Stimulated activated CD4-positive, alpha-beta T cell treated with anti-CD3 and anti-CD28 coated beads, Interleukin-12 subunit alpha, Interleukin-12 subunit beta, amount 100 ng/mL, for 48 hours (primary cell): Measurements from ENCODE around the gene PPP1R27.

Experiments
- DNase-seq, 3 donors: peaks; one replicate each; pipeline ENCODE4 v3.0.0-alpha.2; 2020; ENCODE audit warnings: low read depth in 2 of 3, low spot score in 1 of 3

Gene PPP1R27, protein sequence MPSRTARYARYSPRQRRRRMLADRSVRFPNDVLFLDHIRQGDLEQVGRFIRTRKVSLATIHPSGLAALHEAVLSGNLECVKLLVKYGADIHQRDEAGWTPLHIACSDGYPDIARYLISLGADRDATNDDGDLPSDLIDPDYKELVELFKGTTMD

DNA sequence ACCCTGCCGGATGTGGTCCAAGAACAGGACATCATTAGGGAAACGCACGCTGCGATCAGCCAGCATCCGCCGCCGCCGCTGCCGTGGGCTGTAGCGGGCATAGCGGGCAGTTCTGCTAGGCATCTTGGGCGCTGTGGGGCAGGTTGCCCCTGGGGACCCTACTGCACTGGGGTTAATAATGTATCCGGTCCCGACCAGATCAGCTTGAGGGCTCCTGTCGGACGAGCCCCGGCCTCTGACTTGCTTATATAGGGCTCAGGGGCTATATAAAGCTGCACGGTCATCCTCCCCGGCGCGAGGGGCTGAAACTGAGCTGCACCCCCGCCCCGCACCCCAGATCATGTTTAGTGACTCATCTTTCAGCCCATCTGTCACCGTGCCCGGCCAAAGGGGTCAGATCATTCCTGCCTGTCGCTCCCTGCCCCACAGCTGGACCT is at the start of gene PPP1R27:
PPP1R27 (minus strand) TSS at position 220 of the 437 bp plus-strand sequence; CDS start at position 123, 97 bp downstream.
- DNase-seq = no peak

DNA sequence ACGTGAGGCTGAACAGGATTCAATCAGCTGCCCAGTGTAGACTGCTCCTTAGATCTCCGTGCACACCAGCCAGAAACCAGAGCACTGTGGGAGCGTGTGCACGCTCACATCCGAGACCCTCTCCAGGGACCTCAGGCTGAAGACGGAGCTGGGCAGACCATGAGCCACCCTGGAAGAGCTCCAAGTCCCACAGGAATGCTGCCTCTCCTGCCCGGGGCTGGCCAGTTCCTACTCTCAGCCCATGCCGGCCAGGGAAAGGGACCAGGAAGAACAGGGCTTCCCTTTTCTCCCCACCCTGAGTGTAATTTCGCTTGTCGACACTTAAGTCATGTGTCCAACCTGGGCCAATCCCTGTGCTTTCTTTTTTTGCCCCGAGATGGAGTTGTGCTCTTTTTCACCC is 49.7 kb upstream of the PPP1R27 start:
- no peak for DNase-seq

DNA sequence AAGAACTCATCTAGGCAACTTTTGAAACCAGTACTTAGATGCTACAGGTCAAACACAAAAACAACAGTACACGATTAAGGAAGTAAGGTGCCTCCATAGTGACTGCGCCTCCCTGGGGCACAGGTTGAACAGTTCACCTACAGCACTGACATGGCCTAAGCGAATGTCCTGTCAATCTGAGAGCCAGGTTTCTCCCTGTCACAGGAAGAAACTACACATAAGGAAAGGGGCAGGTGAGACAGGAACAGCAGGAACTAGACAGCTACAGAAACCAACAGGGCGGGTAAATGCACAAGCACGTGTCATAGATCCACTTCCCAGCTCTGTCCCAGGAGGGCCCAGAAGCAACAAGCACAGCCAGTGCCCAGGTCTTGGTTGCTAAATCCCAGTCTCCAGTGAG is 44.3 kb upstream of the PPP1R27 start:
- no peak for DNase-seq

DNA sequence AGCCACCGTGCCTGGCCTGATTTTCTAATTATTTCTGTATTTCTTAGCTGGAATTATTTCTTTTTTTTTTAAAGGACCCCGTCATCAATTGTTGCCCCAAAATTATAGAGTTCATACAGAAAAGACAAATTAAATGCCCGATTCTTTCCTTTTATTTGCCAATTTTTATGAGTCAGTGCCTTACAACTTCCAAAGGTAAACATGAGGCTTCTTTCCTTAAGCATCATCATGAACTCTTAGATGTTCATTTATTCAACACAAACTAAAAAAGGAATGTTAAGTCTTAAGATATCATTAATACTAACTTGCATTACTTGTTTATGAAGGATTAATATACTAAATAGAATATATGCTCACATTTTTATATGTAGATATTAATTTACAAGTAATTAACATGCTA is 43.4 kb upstream of the PPP1R27 start:
- no peak for DNase-seq

DNA sequence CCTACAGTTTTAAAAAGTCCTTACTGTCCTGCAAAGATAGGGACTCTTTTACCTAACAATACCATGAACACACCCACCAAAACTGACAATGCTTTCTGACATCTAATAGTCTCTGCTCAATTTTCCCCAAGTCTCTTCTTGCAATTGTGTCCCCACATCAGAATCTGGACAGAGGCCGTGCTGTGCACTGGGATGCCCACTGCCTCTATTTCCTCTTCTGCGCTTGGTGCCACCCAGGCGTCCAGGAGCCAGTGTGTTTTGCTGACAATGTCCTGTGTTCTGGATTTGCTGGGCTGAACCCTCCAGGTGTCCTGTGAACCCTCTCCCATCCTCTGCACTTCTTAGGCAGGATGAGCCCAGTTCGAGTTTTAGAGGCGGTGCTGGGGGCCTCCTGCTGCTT is 42.7 kb upstream of the PPP1R27 start:
- no peak for DNase-seq

DNA sequence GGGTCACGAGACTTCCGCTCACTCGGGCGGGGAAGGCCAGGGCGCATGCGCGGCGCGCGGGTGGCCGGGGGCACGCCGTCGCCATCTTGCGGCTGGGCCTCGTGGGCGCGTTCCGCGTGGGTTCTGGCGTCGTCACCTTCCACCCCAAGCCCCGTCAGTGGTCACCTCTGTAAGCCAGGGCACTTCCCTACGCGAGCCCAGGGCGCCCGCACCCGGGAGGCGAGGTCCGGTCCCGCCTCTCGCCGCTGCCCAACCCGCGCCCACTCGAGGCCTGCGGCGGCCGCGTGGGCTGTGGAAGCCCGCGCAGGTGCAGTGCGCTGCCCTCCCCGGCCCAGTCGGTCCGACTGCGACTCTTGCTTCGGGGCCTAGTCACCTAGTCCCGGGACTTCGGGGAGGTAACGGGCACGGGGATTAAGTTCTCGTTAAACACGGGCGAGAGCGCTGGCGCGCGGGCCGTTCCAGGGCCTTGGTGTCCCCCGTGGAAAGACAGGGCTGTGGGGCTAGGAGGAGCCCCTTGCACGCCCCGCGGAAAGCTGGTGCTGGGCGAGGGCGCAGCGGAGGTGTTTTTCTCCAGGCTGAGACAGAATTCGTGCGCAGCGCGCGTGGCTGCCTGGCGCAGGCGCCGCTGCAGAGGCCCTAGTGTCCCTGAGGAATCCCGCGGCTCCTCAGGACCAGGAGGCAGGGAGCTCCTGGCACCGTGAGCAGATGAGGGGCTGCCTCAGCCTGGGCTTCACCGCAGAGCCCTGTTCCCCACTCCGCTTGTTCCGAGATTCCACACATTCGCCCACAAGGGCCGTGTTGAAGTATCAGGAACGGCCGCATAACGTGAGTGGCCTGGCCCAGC is 36.8 kb upstream of the PPP1R27 start:
- DNase-seq = peak; percentile 88 to 97 (median 89)

DNA sequence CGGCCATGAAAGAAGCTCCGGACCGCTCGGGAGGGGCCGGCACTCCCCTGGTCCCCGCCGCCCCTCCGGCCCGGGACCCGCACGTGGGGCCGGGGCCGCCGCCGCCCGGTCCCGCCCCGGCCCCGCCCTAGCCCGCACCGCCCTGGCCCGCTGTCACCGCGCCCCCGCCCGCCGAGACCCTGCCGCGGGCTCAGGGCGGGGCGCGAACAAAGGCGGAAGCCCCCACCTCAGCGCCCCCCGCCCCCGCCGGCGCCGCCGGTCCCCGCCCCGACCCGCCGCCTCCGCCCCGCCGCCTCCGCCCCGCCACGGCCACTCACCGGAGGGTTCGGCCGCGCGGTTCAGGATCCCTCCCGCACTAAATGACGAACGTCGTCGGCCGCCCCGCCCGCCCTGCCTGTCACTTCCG is 36.1 kb upstream of the PPP1R27 start, which contains the start of gene ARHGDIA:
ARHGDIA (minus strand) TSS at position 357 of the 406 bp plus-strand sequence. CDS start 1,407 bp downstream, outside the sequence.
- no peak for DNase-seq

DNA sequence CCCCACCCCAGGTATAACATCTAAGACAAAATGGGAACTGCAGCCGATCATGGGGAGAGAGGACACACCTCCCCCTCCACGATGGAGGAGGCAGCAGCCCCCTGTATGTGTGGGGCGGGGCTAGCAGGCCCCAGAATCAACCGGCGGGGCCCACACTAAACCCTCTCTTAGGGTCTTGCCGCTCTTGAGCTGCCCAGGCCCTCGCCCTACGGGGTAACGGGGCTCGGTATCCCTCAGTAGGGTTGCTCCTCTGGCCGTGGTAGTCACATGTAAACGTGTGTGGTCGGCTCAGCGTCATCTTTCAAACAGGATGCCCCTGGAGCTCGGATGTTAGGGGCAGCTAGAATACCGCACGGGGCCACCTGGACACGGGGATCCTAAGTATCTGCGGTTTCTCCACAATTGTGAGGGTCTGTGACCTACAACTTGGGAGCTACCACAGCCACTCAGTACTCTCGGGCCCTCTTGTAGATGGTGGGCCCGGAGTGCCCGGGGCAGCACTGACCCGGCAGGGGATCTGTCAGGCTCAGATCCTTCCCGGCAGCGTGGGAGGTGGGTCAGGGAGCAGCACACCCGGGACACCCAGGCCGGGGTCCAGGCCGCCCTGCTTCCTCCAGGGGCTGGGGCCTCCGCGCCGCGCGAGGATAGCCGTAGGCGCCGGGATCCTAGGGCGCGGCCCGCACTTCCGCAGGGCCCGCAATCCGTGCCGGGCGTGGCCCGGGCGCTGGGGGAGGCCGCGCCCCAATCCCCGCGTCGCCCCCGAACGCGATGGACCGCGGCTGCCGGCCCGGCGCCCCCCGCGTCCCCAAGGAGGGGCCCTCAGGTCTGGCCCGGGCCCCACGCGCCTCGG is 35.5 kb upstream of the PPP1R27 start:
- no peak for DNase-seq

DNA sequence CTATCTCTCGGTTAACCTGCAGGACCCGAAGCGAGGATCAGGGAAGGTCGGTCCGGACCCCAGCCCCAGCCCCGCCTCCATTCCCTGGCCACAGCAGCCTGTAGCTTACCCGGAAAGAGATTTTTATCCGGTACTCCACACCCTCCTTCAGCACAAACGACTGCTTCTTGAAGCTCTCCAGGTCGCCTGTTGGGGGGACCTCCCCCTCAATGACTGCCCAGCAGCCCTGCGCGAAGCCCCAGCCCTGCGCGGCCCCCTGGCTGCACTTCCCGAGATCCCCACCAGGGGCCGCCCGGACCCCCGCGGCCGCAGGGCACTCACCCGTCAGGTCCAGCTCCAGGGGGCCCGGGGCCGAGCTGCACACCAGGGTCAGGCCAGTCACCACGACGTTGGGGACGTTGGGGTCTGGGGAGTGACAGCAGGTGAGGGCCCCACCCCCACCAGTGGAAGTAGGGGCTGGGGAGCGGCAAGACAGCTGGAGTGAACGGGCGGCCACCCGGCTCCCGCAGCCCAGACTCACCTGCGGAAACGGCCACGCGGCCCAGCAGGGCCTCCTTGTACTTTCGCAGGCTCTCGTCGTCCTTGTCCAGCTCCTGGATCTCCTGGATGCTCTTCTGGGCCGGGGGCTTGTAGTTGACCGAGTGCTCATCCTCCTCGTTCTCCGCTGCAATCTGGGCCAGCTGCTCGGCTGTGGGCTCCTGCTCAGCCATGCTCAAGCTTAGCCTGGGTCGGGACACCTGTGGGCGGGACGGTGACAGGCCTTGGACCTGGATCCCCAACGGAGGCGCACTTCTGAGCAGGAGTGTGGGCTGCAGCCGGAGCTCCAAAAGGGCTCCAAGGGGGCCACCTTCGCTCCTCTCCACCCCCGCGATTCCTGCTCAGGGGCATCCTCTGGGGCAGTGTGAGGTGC is 34.6 kb upstream of the PPP1R27 start:
- no peak for DNase-seq

DNA sequence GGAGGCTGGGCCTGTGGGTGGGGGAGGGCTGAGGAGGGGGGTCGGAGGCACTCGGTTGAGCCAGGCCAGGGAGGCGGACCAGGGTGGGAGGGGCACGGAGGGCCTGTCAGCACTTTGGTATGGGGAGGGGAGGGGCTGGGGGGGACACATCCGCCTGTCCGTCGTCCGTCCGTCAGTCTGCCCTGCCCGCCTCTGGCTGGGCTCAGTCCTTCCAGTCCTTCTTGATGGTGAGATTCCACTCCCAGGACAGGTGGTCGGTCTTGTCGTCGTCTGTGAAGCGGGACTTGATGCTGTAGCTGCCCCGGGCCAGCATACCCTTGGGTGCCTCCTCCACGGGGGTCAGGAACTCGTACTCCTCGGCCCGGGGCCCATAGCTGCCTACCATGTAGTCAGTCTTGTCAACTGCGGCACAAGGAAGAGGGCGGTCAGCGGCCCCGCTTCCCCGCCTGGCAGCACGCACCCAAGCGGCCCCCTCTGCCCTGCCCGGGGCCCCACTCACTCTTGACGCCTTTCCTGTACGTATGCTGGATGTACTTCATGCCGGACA is 33.9 kb upstream of the PPP1R27 start:
- no peak for DNase-seq

DNA sequence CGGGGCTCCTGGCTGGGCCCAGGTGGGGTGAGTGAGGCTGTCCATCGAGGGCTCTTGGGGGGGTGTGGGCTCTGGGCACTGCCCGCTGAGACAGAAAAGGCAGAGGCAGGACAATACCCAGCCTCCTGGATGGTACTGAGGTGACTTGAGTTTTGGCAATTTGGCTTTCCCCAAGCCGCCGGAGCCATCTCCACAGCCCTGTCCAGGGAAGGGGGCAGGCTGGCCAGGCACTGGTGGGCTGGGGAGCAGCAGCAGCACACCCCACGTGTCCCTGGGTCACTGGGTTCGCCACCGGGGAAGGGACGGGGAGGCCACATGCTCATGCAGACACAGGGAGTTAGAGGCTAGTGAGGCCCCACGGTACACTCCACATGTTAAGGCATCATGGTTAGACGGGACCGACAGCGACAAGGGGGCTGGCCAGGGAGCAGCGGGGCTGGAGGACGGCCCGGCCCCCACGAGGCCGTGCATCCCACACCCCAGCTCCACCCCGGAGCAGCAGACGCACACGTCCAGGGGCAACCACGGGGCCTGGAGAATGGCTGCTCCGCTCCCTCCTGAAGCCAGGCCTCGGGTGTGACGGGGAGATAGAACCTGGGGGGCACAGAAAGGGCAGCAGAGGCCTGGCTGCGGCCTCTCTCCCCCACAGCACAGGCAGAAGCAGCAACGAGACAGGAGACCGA is 33.3 kb upstream of the PPP1R27 start:
- no peak for DNase-seq

DNA sequence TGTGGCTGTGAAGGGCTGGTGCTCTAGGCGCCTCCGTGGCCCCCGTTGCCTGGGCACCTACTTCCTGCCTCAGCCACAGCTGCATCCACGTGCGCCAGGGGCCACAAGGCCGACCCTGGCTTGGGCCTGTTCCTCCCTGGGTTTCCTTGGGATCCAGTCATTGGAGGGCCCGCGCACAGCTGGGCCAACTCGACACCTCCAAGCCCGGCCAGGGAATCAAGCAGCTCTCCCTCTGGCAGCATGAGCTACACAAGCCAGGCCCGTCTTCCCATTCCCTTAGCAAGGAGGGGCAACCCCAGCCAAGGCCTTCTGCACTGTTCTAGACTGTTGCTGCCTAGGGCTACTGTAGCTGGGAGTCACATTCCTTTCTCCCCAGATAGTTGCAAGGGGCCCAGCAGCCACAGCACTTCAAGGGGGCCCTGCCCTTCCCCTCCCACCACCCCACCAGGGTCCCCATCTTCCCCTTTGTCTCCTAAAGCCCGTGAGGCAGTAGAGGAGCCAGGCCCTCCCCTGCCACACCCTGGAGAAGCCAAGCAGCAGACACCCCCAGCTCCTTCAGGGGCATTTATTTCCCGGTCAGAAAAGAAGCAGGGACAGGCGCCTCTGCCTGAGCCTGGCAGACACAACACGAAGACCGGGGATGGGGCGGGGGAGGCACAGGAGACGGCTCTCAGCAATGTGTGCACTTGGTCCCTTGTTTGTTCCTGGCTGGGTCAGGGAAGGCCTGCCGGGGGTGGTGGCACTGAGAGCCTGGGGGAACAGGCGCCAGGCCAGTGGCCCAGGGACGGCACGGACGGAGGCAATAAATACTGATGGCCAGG is 32.5 kb upstream of the PPP1R27 start:
- DNase-seq = no peak

DNA sequence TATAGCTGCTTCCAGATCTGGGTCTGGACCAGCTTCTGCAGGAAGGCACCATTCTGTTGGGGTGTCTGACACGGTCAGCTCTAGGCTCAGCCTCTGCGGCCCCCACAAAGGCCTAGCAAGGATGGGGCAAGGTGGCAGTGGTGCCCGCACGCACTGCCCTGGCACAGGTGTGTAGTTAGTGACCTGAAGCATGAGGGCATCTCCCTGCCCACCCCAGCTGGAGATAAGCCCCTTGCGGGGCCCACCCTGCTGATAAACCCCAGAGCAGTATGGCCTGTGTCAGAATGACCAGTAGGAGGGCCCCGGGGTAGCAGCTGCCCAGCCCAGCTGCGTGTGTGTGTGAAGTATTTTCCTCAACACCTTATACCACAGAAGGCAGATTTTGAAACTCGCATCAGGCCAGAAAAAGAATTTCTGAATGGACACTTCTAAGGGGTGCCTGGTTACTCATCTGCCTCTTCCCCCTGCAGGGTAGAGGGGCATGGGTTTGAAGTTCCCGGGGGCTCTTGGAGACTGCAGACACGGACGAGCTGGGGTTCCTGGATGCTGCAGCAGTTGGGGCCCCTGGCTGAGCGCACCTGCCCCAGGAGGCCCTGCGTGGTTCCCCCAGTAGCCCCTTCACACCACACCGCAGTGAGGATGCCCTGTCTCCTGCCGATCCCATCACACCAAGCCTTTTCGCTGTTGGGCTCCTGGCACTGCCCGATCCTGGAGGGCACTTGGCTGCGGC is 31.8 kb upstream of the PPP1R27 start:
- DNase-seq = no peak

DNA sequence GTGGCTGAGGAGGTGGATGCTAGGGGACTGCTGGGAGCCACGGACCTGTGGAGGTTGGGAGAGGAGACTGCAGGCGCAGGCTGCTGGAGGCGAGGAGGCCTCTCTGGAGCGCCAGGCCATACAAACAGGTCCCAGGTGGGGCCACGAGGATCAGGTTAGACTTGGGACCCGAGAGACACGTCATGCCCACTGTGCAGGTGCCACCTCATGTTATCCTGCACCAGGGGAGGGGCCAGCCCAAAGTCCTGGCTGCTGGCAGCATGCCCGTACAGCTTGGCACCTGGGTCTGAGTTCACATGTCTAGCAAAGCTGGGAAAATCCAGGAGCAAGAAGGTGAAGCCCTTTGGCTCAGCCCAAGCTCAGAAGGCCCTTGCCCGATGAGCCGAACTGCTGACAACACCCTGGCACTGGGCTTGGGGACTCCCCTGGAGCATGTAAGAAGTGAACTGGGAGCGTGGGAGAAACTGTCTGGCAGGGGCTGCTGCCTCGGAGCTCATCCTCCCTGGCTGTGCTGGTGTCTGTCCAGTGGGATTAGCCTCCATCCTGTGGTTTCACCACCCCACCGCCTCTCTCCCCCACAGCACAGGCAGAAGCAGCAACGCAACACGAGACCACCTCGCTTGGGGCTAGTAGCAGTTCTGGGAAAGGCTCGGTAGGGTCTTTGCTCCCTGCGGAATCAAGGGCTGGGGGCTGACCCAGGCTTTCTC is 31.0 kb upstream of the PPP1R27 start:
- no peak for DNase-seq

DNA sequence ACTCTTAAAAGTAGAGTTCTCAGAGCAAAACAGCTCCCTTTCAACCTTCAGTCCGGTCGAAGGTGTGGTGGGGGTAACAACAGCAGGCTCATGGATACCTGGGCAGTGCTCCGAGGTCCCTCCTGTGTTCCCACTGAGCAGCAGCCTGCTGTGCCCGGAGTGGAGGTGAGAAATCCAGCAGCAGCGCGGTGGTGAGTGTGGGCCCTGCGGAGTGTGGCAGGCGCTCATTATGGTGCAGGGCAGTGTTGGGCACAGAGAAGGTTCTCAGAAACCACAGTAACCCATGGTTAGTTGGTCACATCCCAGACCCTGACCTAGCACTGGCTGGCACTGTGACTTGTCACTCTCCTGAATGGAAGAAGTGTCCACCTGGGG is 30.5 kb upstream of the PPP1R27 start:
- DNase-seq = no peak

DNA sequence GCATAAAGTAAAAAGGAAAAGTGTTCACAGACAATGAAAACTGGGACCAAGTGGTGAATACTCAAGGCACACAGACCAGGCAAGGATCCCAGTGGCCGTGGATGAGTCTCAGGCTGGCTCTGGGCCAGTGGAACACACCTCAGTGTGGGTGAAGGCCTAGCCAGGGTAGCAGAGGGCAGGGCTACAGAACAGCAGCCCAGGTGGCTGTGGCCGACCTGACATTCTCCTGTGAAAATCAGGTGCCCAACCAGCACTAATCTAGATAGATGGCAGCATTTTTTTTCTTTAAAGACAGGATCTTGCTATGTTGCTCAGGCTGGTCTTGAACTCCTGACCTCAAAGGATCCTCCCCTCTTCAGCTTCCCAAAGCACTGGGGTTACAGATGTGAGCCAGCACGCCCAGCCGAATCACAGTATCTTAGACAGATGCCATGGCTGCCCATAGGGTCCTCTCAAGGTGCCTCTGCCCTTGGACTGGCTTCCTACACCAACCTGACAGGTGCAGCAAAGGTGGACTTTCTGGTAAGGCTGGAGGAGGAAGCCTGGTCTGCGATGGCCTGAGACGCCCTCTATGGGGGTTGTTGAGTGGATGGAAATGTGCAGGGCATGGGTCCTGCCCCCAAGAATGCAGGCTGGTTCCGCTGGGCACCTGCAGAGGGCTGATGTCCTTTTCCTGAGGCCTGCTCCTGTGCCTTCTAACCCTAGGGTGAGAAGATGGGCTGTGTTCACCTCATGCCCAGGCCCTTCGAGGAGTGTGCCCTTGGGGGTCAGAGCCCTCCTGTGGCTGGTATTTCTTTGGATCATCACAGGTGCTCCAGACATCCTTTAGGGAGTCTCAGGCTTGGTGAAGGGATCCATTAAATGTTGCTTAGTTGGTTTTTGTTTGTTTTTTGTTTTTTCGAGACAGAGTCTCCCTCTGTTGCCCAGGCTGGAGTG is 29.3 kb upstream of the PPP1R27 start:
- no peak for DNase-seq
